Dermis blood vessel endothelial cell (primary cell): Measurements from ENCODE around the gene PRCD. TPM values are rescaled to one million over a fixed set of nuclear protein-coding genes. Genes with fewer than 3 reads are reported as not detected.
"Not testable (repeated sequence)": the region's sequence is repeated elsewhere in the genome, so short reads cannot be mapped to it uniquely, and the experiment has no call there.

Experiments
- DNase-seq: peaks from one replicate; pipeline ENCODE4 v3.0.0; 2010
- total RNA-seq: library from RNA; depleted of rRNA; stranded (reverse); fragments of >200 nt; gene quantifications from 2 replicates; pipeline ENCODE4 v1.2.3, GENCODE V29; 2014

PRCD gene
- total RNA-seq, 1 donor from 2014 or later: 0.68 TPM

- DNase-seq: peak; percentile 83
Measured at GRCh38 chr17:76506408-76507345, 33.2 kb upstream of the PRCD start.

GRCh38 chr17:76508472-76509063 is 31.3 kb upstream of the PRCD start:
- DNase-seq: not testable (repeated sequence)

DNA sequence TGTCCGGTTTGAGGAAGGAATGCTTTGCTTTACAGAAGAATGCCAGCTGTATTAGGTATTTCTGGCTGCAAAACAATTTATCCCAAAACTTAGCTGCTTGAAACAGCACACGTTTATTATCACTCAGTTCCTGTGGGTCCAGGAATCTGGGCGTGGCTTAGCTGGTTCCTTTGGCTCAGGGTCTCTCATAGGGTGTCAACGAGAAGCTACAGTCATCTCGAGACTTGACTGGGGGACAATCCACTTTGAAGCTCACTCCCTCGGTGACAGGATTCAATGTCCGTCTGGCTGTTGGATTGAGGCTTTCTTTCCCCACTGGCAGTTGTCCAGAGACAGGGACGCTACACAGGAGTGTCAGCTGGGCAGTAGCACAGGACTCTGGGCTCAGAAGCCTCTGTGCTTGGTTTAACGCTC is 29.0 kb upstream of the PRCD start:
- DNase-seq: no peak

DNA sequence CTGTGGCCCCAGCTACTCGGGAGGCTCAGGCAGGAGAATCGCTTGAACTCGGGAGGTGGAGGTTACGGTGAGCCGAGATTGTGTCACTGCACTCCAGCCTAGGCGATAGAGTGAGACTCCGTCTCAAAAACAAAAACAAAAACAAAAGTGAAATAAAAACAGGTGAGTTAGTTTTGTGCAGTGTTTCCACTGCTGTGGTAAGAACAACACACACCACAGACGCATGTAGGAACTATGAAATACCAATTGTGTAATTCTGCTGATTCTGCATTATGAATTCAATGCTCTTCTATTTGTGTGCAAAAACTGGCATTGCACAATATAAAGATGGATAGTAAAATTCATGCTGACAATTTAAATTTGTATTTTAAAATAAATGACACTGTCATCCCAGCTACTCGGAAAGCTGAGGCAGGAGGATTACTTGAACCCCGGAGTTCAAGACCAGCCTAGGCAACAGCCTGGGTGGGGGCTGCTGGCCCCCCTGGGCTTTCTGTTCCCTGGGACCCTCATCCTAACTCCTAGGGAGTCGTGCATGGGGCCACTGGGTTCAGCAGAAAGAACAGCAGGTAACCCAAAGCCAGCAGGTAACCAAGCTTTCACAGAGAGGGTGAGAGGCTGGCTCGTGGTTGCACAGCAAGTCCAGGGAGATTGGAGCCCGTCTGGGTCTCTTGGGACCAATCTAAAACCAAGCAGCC is 28.0 kb upstream of the PRCD start:
- no peak for DNase-seq

GRCh38 chr17:76512366-76513305 is 27.2 kb upstream of the PRCD start:
- DNase-seq: no peak

DNA sequence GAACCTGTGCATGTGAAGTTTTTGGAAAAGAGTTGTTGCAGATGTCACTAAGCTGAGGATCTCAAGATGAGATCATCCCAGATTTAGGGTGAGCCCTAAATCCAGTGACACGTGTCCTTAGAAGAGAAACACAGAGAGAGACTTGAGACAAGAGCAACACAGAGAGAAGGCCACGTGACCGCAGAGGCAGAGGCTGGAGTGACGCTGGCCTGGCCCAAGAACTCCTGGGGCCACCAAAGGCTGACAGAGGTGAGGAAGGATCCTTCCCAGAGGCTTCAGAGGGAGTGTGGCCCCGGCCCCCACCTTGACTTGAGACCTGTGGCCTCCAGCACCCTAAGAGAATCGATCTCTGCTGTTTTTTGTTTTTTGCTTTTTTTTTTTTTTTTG is 26.5 kb upstream of the PRCD start:
- no peak for DNase-seq

DNA sequence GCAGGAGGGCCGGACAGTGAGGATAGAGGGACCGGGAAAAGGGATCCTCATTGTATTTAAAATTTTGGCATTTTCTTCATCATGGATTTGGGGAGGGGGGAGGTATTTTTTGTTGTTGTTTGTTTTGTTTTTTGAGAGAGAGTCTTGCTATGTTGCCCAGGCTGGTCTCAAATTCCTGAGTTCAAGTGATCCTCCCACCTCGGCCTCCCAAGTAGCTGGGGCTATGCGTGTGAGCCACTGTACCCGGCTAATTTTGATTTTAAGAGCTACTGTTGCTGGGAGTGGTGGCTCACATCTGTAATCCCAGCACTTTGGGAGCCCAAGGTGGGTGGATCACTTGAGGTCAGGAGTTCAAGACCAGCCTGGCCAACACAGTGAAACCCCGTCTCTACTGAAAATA is 25.5 kb upstream of the PRCD start:
- not testable (repeated sequence) for DNase-seq

DNA sequence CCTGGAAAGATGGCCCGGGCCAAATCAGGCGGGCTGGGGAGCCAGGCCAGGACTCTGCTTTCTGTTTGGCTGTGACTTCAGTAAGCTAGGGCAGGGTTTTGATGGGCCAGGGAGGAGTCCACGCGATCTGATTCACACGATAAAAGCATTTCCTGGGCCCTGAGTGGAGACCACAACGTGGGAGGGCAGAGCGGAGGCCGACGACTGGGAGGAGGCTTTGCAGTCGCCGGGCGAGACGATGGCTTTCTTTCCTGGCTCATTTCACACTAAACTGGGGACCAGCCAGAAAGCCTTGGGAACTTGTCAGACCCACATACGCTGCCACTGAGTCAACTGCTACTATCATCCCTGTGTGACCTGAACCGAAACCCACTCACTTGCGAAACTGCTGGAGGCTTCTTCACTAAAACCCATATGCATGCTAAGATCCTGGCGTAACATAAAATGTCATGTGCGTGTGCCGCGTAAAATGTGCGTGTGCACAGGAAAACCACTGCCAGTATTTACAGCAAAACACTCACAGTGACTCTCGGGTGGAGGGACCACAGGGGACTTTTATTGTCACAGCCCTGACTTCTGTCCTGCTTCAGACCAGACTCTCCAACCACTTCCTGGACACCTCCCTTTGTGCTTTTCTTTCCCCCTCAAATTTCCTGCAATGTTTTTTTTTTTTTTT is 24.4 kb upstream of the PRCD start:
- no peak for DNase-seq

DNA sequence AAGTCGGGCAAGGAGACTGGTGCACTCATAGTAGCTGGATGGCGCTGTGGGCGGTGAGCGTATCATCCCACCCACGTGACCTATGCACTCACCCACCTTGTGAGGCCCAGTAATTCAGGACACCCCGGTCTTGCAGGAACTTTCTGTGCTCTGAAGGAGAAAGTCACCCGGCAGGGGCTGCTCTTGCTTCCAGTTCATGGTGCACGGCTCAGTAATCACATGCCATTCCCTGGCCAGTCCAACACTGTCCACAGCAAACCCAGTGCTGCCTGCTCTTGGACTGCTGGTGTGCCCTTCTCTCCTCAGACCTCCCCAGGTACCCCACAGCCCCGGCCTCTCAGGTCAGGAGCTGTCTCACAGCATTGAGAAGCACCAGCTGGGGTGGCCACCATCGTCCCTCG is 22.2 kb upstream of the PRCD start:
- no peak for DNase-seq

DNA sequence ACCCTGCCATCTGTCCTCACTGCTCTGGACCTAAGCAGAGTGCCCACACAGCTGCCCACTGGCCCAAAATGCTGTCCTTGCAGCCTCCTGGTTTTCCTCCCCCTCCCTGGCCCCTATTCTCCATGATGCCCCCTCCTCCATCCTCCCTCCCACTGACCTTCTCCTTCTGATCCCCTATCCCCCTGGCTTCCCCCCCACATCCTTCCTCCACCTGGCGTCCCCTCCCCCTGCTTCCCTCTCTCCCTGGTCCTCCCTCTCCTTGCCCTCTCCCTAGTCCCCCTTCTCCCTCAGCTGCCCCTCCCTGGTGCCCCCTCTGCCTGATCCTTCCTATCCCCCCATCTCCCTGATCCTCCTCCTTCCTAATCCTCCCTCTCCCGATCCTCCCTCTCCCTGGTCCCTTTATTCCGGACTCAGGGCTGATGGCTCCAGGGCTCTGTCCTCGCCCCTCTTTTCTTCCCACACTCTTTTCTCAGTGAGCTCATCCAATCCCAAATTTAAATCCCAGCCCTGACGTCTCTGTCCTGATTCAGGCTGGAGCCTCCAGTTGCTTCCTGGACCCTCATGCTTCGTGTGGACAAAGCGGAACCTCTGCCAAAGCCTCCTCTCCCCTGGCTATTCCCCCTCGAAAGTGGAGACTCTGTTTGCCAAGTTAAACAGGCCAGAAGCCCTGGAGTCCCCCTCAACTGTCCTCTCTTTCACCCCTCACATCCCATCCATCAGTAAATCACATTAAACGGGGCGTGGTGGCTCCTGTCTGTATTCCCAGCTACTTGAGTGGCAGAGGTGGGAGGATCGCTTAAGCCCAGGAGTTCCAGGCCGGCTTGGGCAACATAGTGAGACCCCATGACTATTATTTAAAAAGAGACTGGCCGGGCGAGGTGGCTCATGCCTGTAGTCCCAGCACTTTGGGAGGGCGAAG is 20.5 kb upstream of the PRCD start:
- DNase-seq: no peak

DNA sequence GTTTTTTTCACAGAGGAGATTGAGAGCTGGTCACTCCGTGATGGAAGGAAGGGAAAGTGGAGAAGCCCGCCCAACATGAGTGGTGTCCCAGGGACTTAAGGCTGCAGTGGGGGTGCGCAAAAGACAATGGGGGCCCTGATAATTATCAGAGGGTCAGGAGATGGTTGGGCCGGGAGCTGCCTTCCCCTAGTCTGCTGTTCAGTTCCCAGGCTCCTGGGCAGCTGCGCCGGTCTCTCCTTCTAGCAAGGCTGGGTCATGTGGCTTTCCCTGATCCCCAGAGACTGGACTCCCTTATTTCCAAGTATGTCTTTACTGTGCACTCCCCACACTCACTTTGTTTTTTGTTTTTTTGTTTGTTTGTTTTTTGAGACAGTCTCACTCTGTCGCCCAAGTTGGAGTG is 18.6 kb upstream of the PRCD start:
- DNase-seq: no peak

DNA sequence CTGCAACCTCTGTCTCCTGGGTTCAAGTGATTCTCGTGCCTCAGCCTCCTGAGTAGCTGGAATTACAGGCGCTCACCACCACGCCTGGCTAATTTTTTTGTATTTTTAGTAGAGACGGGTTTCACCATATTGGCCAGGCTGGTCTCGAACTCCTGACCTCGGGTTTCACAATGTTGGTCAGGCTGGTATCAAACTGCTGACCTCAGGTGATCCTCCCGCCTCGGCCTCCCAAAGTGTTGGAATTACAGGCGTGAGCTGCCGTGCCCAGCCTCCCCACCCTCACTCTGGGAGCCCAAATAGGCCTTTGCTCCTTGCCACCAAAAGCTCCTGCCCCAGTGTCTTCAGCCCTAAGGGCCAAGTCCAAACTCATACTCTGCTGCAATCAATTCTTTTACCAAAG is 18.2 kb upstream of the PRCD start:
- not testable (repeated sequence) for DNase-seq

- peak; percentile 79 for DNase-seq
Measured at GRCh38 chr17:76523084-76524037, 16.5 kb upstream of the PRCD start.

DNA sequence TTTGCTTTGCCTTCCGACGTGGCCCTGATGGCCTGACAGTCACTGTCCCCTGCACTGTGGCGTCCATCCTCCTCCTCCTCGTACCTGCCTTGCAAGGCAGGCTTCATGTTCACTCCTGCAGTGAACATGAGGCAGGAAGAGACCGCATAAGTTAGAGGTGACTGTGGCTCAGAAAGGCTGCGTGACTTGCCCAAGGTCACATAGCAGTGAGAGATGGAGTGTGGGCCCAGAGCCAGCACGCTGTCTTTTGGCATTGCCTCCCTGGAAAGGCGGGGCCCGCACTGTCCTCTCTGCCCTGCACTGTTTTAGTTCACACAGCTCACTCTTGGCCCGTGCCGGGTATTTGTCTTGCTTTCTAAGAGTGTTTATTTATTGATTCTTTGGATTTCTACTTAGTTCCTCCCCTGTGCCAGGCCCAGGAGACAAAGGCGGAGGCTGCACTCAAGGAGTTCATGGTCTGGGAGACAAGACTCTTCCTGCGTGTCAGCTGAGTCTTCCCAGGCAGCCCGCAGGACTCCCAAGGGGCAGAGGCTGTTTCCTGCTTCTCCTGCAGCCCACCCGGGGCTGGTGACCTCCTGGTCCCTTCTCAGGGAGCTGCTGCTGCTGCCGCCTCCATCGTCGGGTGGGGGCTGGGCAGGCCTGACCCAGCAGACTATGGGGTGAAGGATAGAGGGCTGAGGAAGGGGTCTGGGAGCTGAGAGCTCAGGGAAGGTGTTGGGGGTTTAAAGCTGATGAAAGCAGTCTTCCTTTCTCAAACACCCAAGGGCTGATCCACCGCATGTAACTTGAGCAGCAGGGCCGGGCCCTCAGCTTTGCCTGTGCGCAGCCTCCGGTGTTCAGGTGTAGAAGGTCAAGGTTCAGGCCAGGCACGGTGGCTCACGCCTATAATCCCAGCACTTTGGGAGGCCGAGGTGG is 15.0 kb upstream of the PRCD start:
- no peak for DNase-seq

DNA sequence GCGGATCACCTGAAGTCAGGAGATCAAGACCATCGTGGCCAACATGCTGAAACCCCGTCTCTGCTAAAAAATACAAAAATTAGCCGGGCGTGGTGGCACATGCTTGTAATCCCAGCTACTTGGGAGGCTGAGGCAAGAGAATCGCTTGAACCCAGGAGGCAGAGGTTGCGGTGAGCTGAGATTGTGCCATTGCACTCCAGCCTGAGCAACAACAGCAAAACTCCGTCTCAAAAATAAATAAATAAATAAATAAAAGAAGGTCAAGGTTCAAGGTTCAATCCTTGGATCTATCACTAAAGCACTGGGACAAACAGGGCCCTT is 14.4 kb upstream of the PRCD start:
- DNase-seq: not testable (repeated sequence)

- not testable (repeated sequence) for DNase-seq
Measured at GRCh38 chr17:76527016-76527415, 12.8 kb upstream of the PRCD start.

GRCh38 chr17:76527430-76528111 is 12.3 kb upstream of the PRCD start:
- DNase-seq: peak; percentile 82

DNA sequence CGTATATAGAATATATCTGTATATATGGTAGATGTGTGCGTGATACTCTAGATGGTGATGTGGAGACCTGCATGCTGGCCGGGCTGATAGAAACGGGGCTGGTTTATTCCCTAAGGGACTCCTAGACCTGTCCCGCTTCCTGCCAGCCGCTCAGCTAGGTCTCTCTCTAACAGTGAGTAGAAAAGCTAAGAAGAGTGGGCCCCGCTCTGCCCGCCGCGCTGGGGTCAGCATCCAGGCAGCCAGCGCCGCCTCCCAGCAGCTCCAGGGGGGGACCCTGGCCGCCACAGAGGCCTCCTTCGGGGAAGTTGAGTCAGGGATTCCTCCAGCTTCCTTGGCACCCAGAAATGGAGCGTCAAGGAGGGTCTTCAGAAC is 11.7 kb upstream of the PRCD start:
- no peak for DNase-seq
